ENCODE results near the gene SLC41A2.

- TF ChIP-seq CTCF (IDR thresholded peaks at IDR 0.05), result no peak
- TF ChIP-seq POLR2A (IDR thresholded peaks at IDR 0.05), result no peak
Measured at GRCh38 chr12:105001476-105001875, 43.4 kb upstream of the SLC41A2 start.
